ENCODE measurements around the gene KANK4. TPM values are rescaled to one million over a fixed set of nuclear protein-coding genes. Genes with fewer than 3 reads are reported as not detected.

The KANK4 gene
- total RNA-seq, 6 experiments from 2014 or later = 0.18 to 6.7 (median 1.3) TPM

- Histone ChIP-seq H3K4me3 (no peak overlapping the region), H3K36me3 (no peaks in the 10 kb centered on the region), H3K27me3 (no peaks in the 10 kb centered on the region), H3K4me1 (peaks cover 0 to 10% (median 0%) of the 10 kb centered on the region in 4 donors), H3K27ac (no peak overlapping the region), H3K9me3 (no peaks in the 10 kb centered on the region)
- ATAC-seq (peak in 2 of 4 donors; percentile 24 to 67), DNase-seq (no peak)
- 41% methylated on average over 14 of the region's 21 CpGs for WGBS (ENCODE audit: insufficient coverage, low coverage, low lambda C conversion rate, missing lambda C conversion rate)
- intact Hi-C loops (cut with DNase I) = no loop called here
- TF ChIP-seq, protein P1, sequence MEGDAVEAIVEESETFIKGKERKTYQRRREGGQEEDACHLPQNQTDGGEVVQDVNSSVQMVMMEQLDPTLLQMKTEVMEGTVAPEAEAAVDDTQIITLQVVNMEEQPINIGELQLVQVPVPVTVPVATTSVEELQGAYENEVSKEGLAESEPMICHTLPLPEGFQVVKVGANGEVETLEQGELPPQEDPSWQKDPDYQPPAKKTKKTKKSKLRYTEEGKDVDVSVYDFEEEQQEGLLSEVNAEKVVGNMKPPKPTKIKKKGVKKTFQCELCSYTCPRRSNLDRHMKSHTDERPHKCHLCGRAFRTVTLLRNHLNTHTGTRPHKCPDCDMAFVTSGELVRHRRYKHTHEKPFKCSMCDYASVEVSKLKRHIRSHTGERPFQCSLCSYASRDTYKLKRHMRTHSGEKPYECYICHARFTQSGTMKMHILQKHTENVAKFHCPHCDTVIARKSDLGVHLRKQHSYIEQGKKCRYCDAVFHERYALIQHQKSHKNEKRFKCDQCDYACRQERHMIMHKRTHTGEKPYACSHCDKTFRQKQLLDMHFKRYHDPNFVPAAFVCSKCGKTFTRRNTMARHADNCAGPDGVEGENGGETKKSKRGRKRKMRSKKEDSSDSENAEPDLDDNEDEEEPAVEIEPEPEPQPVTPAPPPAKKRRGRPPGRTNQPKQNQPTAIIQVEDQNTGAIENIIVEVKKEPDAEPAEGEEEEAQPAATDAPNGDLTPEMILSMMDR (IDR thresholded peaks at IDR 0.05) = peak in 2 of 4 donors; percentile 6 to 10
- no peak for TF ChIP-seq POLR2A (IDR thresholded peaks at IDR 0.05)
These were observed 18.7 kb upstream of the KANK4 start for GRCh38 chr1:62337706-62338631.

- no peaks in the 10 kb centered on the region for H3K27me3 ChIP-seq
- H3K36me3 ChIP-seq = no peaks in the 10 kb centered on the region
- 65% methylated on average over 6 of the region's 10 CpGs for WGBS (ENCODE audit: insufficient coverage, low coverage, low lambda C conversion rate, missing lambda C conversion rate)
- intact Hi-C loops (cut with DNase I) = no loop called here
- DNase-seq (no peak), ATAC-seq (no peak)
- no peak overlapping the region for H3K4me3 ChIP-seq
- TF ChIP-seq, protein P1 (IDR thresholded peaks at IDR 0.05) = no peak
- TF ChIP-seq POLR2A (IDR thresholded peaks at IDR 0.05) = no peak
- peaks cover 0 to 10% (median 0%) of the 10 kb centered on the region in 4 donors for H3K4me1 ChIP-seq
- H3K9me3 ChIP-seq = no peaks in the 10 kb centered on the region
- H3K27ac ChIP-seq = no peak overlapping the region
These were observed 17.9 kb upstream of the KANK4 start for GRCh38 chr1:62336995-62337705.

- TF ChIP-seq POLR2A (IDR thresholded peaks at IDR 0.05) = no peak
- TF ChIP-seq, protein P1 (IDR thresholded peaks at IDR 0.05) = no peak
- intact Hi-C loops (cut with DNase I) = no loop called here
- WGBS (ENCODE audit: insufficient coverage, low coverage, low lambda C conversion rate, missing lambda C conversion rate) = 79% methylated on average over 8 of the region's 8 CpGs
- Histone ChIP-seq H3K4me3 (no peak overlapping the region), H3K27me3 (no peaks in the 10 kb centered on the region), H3K36me3 (no peaks in the 10 kb centered on the region), H3K9me3 (no peaks in the 10 kb centered on the region), H3K27ac (no peak overlapping the region), H3K4me1 (peaks cover 0 to 10% (median 0%) of the 10 kb centered on the region in 4 donors)
- no peak for DNase-seq
- ATAC-seq = no peak
These were observed 17.4 kb upstream of the KANK4 start for GRCh38 chr1:62336638-62336994.

GRCh38 chr1:62335656-62336055 lies 16.4 kb upstream of the KANK4 start:
- Histone ChIP-seq H3K27me3 (no peaks in the 10 kb centered on the region), H3K27ac (no peak overlapping the region), H3K9me3 (no peaks in the 10 kb centered on the region), H3K4me1 (peaks cover 0 to 10% (median 0%) of the 10 kb centered on the region in 4 donors), H3K4me3 (no peak overlapping the region), H3K36me3 (no peaks in the 10 kb centered on the region)
- intact Hi-C loops (cut with DNase I) = no loop called here
- WGBS (ENCODE audit: insufficient coverage, low coverage, low lambda C conversion rate, missing lambda C conversion rate) = 31% methylated on average over 3 of the region's 3 CpGs
- TF ChIP-seq, protein P1 (IDR thresholded peaks at IDR 0.05) = no peak
- no peak for TF ChIP-seq POLR2A (IDR thresholded peaks at IDR 0.05)
- ATAC-seq = no peak
- no peak for DNase-seq
